C4-2B (cell line): ENCODE measurements around the gene HOXA10.

Experiments
- H3K27ac ChIP-seq: fragments of 450-650 bp; 2 replicates; pipeline ENCODE4 v1.5.1; 2017
- CTCF ChIP-seq: fragments of 450-650 bp; conservative IDR thresholded peaks from 2 replicates; pipeline ENCODE4 v1.5.1; 2017; ENCODE audit warnings: mild to moderate bottlenecking
- ZFX ChIP-seq: fragments of 450-650 bp; IDR thresholded peaks from 2 replicates; pipeline ENCODE4 v1.6.1; 2017

HOXA10 gene

DNA sequence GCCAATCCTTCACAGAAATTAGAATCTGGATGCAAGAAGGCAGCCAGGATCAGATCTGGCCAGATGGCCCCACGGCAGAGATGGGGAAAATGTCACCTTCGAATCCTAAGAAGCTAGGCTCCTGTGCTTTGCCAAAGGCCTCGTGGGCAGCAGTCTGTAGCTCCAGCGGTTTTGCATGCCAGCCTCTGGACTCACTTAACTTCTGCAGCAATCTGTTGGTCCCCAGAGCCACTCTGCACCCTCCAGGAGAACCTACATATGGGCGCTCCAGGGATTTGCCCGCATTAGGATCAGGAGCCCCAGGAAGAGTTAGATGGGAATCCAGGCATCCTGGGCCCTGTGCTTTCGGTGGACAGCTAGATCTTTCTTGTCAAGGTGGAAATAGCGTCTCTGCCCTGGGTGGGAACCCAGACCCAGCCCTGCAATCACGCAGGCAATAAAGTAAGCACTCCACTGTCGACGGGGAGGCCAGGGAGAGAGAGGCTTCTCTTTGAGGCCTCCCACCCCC, 35.9 kb upstream of the HOXA10 start:
- TF ChIP-seq ZFX (no peak), CTCF (no peak)
- H3K27ac ChIP-seq, result no peak overlapping the region

DNA sequence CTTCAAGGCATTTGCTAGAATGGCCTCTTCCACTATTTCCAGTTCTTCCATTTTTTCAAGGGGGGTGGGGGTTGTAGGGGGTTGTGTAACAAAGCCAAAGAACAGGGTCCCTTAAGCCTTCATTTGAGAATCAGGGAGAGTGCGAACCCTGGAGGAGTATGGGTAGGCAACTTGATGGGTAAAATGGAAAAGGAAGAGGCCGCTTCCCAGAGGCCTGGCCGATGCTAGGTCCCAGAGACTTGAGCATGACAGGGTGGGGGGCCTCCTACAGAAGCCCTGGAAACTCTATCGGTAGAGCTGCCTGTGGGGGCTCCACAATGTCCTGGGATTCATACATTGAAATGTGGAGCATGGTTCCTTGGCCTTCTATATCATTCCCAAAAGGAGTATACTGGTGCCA, 34.9 kb upstream of the HOXA10 start:
- TF ChIP-seq CTCF (no peak), ZFX (no peak)
- H3K27ac ChIP-seq, result no peak overlapping the region

DNA sequence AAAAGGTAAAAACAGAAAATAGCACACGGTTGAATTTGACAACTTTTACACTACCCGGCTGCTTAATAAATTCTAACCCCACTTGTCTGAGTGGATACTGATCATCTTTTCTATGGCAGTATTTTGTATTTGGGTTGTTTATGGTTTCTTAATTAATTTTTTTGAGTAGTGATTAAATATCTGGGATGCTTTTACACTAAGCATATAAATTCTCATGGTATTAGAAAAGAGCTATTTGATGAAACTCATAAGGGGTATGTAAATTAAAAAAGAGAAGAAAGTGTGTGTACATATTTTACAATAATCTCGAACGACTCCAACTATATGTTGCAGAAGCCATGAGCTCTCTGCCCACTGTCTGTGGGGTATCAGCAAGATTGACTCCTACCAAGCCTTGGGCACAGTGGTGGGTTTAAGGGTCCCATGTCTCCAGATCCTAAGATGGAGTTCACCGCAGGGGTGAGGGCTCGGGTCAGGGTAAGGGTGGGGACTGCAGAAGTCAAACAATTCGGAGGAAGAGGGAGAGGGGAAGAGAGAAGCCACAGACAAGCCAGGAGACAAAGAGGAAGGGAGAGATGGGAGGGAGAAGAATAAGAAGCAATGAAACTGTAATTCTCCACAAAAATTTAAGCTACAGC, 33.3 kb upstream of the HOXA10 start:
- TF ChIP-seq ZFX, result no peak
- TF ChIP-seq CTCF, result no peak
- H3K27ac ChIP-seq, result no peak overlapping the region

- TF ChIP-seq CTCF, result no peak
- no peak for TF ChIP-seq ZFX
- H3K27ac ChIP-seq, result no peak overlapping the region
Observed at GRCh38 chr7:27205325-27206280, 31.5 kb upstream of the HOXA10 start.

DNA sequence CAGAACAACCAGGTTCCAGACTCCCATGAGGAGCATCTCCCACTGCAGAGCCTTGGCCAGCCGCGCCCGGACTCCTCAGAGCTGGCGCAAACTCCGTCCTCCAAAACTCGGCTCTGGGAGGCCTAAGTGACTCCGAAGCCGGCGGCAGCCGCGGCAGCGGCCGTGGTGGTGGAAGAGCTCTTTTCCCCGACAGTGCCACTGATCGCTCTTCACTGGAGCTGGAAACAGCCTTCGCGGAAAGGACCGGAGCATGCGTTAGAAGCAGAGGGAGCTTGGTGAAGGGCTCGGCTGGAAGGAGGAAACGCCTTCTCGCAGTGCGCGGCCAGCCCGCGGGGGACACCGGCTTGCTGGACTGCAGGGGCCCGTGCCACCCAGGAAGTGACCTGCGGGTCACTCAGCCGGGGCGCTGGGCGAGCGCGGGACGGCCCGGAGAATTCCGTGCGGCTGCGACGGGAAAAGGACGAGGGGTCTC, 30.8 kb upstream of the HOXA10 start:
- TF ChIP-seq ZFX, result no peak
- no peak for TF ChIP-seq CTCF
- H3K27ac ChIP-seq, result no peak overlapping the region

DNA sequence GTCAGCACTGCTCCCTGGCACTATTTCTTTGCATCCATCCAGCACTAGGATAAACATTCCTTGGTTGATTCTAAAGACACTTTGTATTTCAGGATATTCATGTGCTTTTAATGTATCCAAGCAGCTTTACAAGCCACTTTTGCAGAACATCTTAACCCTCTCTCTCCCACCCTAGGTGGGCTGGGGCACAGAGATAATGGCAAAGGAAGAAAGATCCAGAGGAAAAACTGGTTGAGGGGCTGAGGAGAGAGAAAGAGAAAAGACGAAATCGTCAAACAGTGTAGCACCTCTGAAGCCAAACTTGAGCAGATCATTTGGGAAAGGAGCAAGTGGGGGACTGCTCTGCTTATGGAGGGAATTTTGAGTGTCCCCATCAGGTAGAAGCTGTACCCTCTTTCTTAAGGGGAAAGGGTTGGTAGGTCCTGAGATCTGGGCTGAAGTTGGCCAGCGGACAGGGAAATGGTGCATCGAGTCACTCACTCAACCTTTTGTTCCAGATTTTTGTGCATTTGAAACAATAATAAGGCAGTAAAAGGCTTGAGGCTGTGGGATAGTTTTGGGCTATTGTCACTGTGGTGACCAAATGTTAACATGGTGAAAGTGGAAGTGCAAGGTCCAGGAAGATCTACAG, 30.0 kb upstream of the HOXA10 start:
- TF ChIP-seq CTCF (no peak), ZFX (no peak)
- no peak overlapping the region for H3K27ac ChIP-seq
